H9 (cell line): ENCODE data around the gene BANF1. TPM values are rescaled to one million over a fixed set of nuclear protein-coding genes. Genes with fewer than 3 reads are reported as not detected.

Experiments used
- DNase-seq: peaks from one replicate; pipeline ENCODE4 v3.0.0-alpha.2; 2017
- H2AFZ ChIP-seq: one replicate; pipeline ENCODE4 v1.6.1; 2013; ENCODE audit warnings: mild to moderate bottlenecking, low read length, control low read depth, moderate library complexity
- H2AK5ac ChIP-seq: 2 replicates; pipeline ENCODE4 v1.6.1; 2013; ENCODE audit warnings: low read length, control low read depth, mixed read lengths; ENCODE audit not compliant: insufficient read length
- H2BK120ac ChIP-seq: one replicate; pipeline ENCODE4 v1.6.1; 2013; ENCODE audit warnings: low read depth, mild to moderate bottlenecking, low read length, control low read depth, inconsistent platforms; ENCODE audit not compliant: poor library complexity, severe bottlenecking
- H2BK12ac ChIP-seq: 2 replicates; pipeline ENCODE4 v1.6.1; 2013; ENCODE audit warnings: low read length, control low read depth, mixed read lengths, low read depth; ENCODE audit not compliant: insufficient read length
- H2BK15ac ChIP-seq: 2 replicates; pipeline ENCODE4 v1.6.1; 2013; ENCODE audit warnings: low read depth, low read length, control low read depth
- H2BK20ac ChIP-seq: one replicate; pipeline ENCODE4 v1.6.1; 2013; ENCODE audit warnings: low read depth, mild to moderate bottlenecking, low read length, control low read depth, inconsistent platforms; ENCODE audit not compliant: poor library complexity, severe bottlenecking
- H2BK5ac ChIP-seq: 2 replicates; pipeline ENCODE4 v1.6.1; 2013; ENCODE audit warnings: low read length, control low read depth, mixed read lengths; ENCODE audit not compliant: insufficient read length
- H3K14ac ChIP-seq: 2 replicates; pipeline ENCODE4 v1.6.1; 2013; ENCODE audit warnings: low read length, control low read depth; ENCODE audit not compliant: insufficient read depth
- H3K18ac ChIP-seq: 2 replicates; pipeline ENCODE4 v1.6.1; 2013; ENCODE audit warnings: low read depth, mild to moderate bottlenecking, mixed read lengths, low read length, control low read depth; ENCODE audit not compliant: insufficient read length
- H3K23ac ChIP-seq: 2 replicates; pipeline ENCODE4 v1.6.1; 2013; ENCODE audit warnings: low read length, control low read depth, mixed read lengths, low read depth; ENCODE audit not compliant: insufficient read length
- H3K23me2 ChIP-seq: 2 replicates; pipeline ENCODE4 v1.6.1; 2013; ENCODE audit warnings: low read depth, mild to moderate bottlenecking, mixed read lengths, low read length, control low read depth; ENCODE audit not compliant: insufficient read length, poor library complexity, severe bottlenecking
- H3K27ac ChIP-seq: 2 replicates; pipeline ENCODE4 v1.5.1; 2013; ENCODE audit warnings: low read length, control low read depth, mixed read lengths, low read depth; ENCODE audit not compliant: insufficient read length
- H3K27me3 ChIP-seq: 2 replicates; pipeline ENCODE4 v1.6.1; 2013; ENCODE audit warnings: low read length, control low read depth, inconsistent platforms; ENCODE audit not compliant: insufficient read depth
- H3K4ac ChIP-seq: 2 replicates; pipeline ENCODE4 v1.6.1; 2013; ENCODE audit warnings: low read depth, mild to moderate bottlenecking, control low read depth, inconsistent platforms, low read length, moderate library complexity
- H3K4me1 ChIP-seq: 2 replicates; pipeline ENCODE4 v1.6.1; 2013; ENCODE audit warnings: low read length, control low read depth, inconsistent platforms; ENCODE audit not compliant: insufficient read depth
- H3K4me2 ChIP-seq: 2 replicates; pipeline ENCODE4 v1.6.1; 2013; ENCODE audit warnings: low read length, control low read depth, mixed read lengths; ENCODE audit not compliant: insufficient read length, insufficient read depth
- H3K56ac ChIP-seq: 2 replicates; pipeline ENCODE4 v1.6.1; 2013; ENCODE audit warnings: low read depth, mild to moderate bottlenecking, mixed read lengths, low read length, control low read depth; ENCODE audit not compliant: insufficient read length
- H3K79me1 ChIP-seq: 2 replicates; pipeline ENCODE4 v1.6.1; 2013; ENCODE audit warnings: low read depth, mild to moderate bottlenecking, moderate library complexity, low read length, control low read depth, inconsistent platforms; ENCODE audit not compliant: insufficient read depth, poor library complexity, severe bottlenecking
- H3K79me2 ChIP-seq: 2 replicates; pipeline ENCODE4 v1.6.1; 2013; ENCODE audit warnings: low read length, control low read depth, inconsistent platforms; ENCODE audit not compliant: insufficient read depth
- H3K9ac ChIP-seq: 2 replicates; pipeline ENCODE4 v1.6.1; 2013; ENCODE audit warnings: low read length, control low read depth, mixed read lengths; ENCODE audit not compliant: insufficient read length; ENCODE audit errors: extremely low read depth
- H3K9me3 ChIP-seq: one replicate; pipeline ENCODE4 v1.6.1; 2013; ENCODE audit warnings: low read depth, low read length, inconsistent platforms; ENCODE audit not compliant: control insufficient read depth
- H3T11ph ChIP-seq: one replicate; pipeline ENCODE4 v1.6.1; 2013; ENCODE audit warnings: mild to moderate bottlenecking, low read length, control low read depth, inconsistent platforms
- H4K20me1 ChIP-seq: one replicate; pipeline ENCODE4 v1.6.1; 2013; ENCODE audit not compliant: control insufficient read depth, insufficient read length, insufficient read depth
- H4K5ac ChIP-seq: 2 replicates; pipeline ENCODE4 v1.6.1; 2013; ENCODE audit warnings: low read depth, mild to moderate bottlenecking, mixed read lengths, low read length, control low read depth; ENCODE audit not compliant: insufficient read length
- H4K8ac ChIP-seq: replicated peaks from 2 replicates; pipeline ENCODE4 v1.6.1; 2013; ENCODE audit warnings: low read length, control low read depth, mixed read lengths, low read depth; ENCODE audit not compliant: insufficient read length
- H4K91ac ChIP-seq: 2 replicates; pipeline ENCODE4 v1.6.1; 2013; ENCODE audit warnings: low read depth, mild to moderate bottlenecking, moderate library complexity, mixed read lengths, low read length, control low read depth; ENCODE audit not compliant: insufficient read length
- H3K27ac Mint-ChIP-seq, 3 experiments: 2 replicates in 2 of 3; 3 replicates in 1 of 3; pipeline ENCODE4 v1.8.0; 2020 to 2021; ENCODE audit warnings: mixed read lengths in 3 of 3, mild to moderate bottlenecking in 1 of 3, moderate library complexity in 1 of 3
- H3K27me3 Mint-ChIP-seq: 2 replicates; pipeline ENCODE4 v1.8.0; 2021; ENCODE audit warnings: low read depth, mild to moderate bottlenecking, moderate library complexity, mixed read lengths
- H3K36me3 Mint-ChIP-seq, 3 experiments: 2 replicates in 2 of 3; 3 replicates in 1 of 3; pipeline ENCODE4 v1.8.0; 2020 to 2021; ENCODE audit warnings: low read depth in 3 of 3, mixed read lengths in 3 of 3; ENCODE audit not compliant: insufficient read depth in 1 of 3
- H3K4me1 Mint-ChIP-seq, 2 experiments: 2 replicates each; pipeline ENCODE4 v1.8.0; 2020; ENCODE audit warnings: mixed read lengths in 2 of 2
- H3K4me3 Mint-ChIP-seq, 2 experiments: 2 replicates in 1 of 2; 3 replicates in 1 of 2; pipeline ENCODE4 v1.8.0; 2020 to 2021; ENCODE audit warnings: mild to moderate bottlenecking in 2 of 2, mixed read lengths in 2 of 2, moderate library complexity in 1 of 2
- H3K9me3 Mint-ChIP-seq, 2 experiments: 2 replicates in 1 of 2; 3 replicates in 1 of 2; pipeline ENCODE4 v1.8.0; 2020; ENCODE audit warnings: mild to moderate bottlenecking in 2 of 2, mixed read lengths in 2 of 2, moderate library complexity in 1 of 2
- CTCF ChIP-seq: fragments of 200-600 bp; sonication (generic); conservative IDR thresholded peaks from 3 replicates; pipeline ENCODE4 v1.8.0; 2021; ENCODE audit warnings: antibody characterized with exemption, mild to moderate bottlenecking
- WGBS: extraction: QIAGEN DNeasy Blood & Tissue Kit; methylation state at CpG from one replicate; pipeline ENCODE4 v1.1.7; 2013; ENCODE audit warnings: missing lambda C conversion rate, low lambda C conversion rate, mixed read lengths; ENCODE audit not compliant: insufficient read length; ENCODE audit errors: extremely low coverage; 5-methylcytosine and 5-hydroxymethylcytosine counted together
- total RNA-seq: library from RNA; stranded (reverse); gene quantifications from 2 replicates; pipeline ENCODE4 v1.2.1, GENCODE V29; 2021

BANF1 gene
- total RNA-seq, 1 experiment from 2014 or later = 346 TPM

GRCh38 chr11:65981101-65981740 lies 21.1 kb upstream of the BANF1 start:
- H3K23me2 ChIP-seq = no peaks in the 10 kb centered on the region
- H4K8ac ChIP-seq = no peak overlapping the region
- H3K9me3 ChIP-seq = no peaks in the 10 kb centered on the region
- no peak overlapping the region for H4K5ac ChIP-seq
- H3K27ac ChIP-seq = no peak overlapping the region
- no peak overlapping the region for H2BK20ac ChIP-seq
- H2BK15ac ChIP-seq = no peak overlapping the region
- H3K79me2 ChIP-seq = no peaks in the 10 kb centered on the region
- no peak overlapping the region for H3K23ac ChIP-seq
- Mint-ChIP-seq H3K9me3 (no peaks in the 10 kb centered on the region), H3K27ac (0 out of 7 replicates have a peak overlapping the region, but pooled peaks of 2 of the 3 experiments have one; percentile 40 to 73), H3K36me3 (peaks cover 13 to 30% (median 29%) of the 10 kb centered on the region in 3 experiments; a peak in 6 of 7 replicates), H3K4me3 (no peak overlapping the region; a peak in 1 of 5 replicates), H3K4me1 (no peaks in the 10 kb centered on the region), H3K27me3 (no peaks in the 10 kb centered on the region; the same call in 1 of the 2 replicates)
- H3T11ph ChIP-seq = no peak overlapping the region
- no peak overlapping the region for H3K9ac ChIP-seq
- H3K79me1 ChIP-seq = no peaks in the 10 kb centered on the region
- TF ChIP-seq CTCF = no peak
- H3K4me1 ChIP-seq = no peaks in the 10 kb centered on the region
- no peak overlapping the region for H3K4ac ChIP-seq
- H2BK12ac ChIP-seq = no peak overlapping the region
- WGBS = no CpG with 5 or more reads among the region's 12 CpGs
- no peak overlapping the region for H2BK5ac ChIP-seq
- DNase-seq = no peak
- H3K27me3 ChIP-seq = no peaks in the 10 kb centered on the region
- H4K91ac ChIP-seq = no peak overlapping the region
- H2BK120ac ChIP-seq = no peak overlapping the region
- H4K20me1 ChIP-seq = no peaks in the 10 kb centered on the region
- H3K56ac ChIP-seq = no peak overlapping the region
- no peak overlapping the region for H3K4me2 ChIP-seq
- H2AFZ ChIP-seq = no peak overlapping the region
- H2AK5ac ChIP-seq = no peak overlapping the region
- H3K14ac ChIP-seq = no peak overlapping the region
- no peak overlapping the region for H3K18ac ChIP-seq
